Activated naive CD8-positive, alpha-beta T cell (primary cell): Measurements from ENCODE around the gene TEAD1.
"Not testable (repeated sequence)": the region's sequence is repeated elsewhere in the genome, so short reads cannot be mapped to it uniquely, and the experiment has no call there.

Source experiments
- H3K27ac Mint-ChIP-seq: one replicate; pipeline ENCODE4 v1.8.0; 2021; ENCODE audit warnings: mixed read lengths
- H3K27me3 Mint-ChIP-seq: one replicate; pipeline ENCODE4 v1.8.0; 2021; ENCODE audit warnings: mixed read lengths
- H3K36me3 Mint-ChIP-seq: one replicate; pipeline ENCODE4 v1.8.0; 2021; ENCODE audit warnings: mixed read lengths
- H3K4me1 Mint-ChIP-seq: one replicate; pipeline ENCODE4 v1.8.0; 2021; ENCODE audit warnings: low read depth, mixed read lengths
- H3K4me3 Mint-ChIP-seq: one replicate; pipeline ENCODE4 v1.8.0; 2021; ENCODE audit warnings: mild to moderate bottlenecking, mixed read lengths
- H3K9me3 Mint-ChIP-seq: one replicate; pipeline ENCODE4 v1.8.0; 2021; ENCODE audit warnings: low read depth, mixed read lengths

TEAD1 gene

GRCh38 chr11:12864316-12865156 is 190.3 kb downstream of the TEAD1 start:
- Mint-ChIP-seq H3K4me3 (no peak overlapping the region), H3K36me3 (no peaks in the 10 kb centered on the region), H3K9me3 (no peaks in the 10 kb centered on the region), H3K27ac (no peak overlapping the region), H3K27me3 (peaks cover 28% of the 10 kb centered on the region), H3K4me1 (peaks cover 5% of the 10 kb centered on the region)

- Mint-ChIP-seq H3K4me1 (peaks cover 5% of the 10 kb centered on the region), H3K27ac (no peak overlapping the region), H3K27me3 (peaks cover 27% of the 10 kb centered on the region), H3K36me3 (no peaks in the 10 kb centered on the region), H3K4me3 (no peak overlapping the region), H3K9me3 (no peaks in the 10 kb centered on the region)
Measured at GRCh38 chr11:12865863-12866595, 191.8 kb downstream of the TEAD1 start.

- no peak overlapping the region for H3K4me3 Mint-ChIP-seq
- peaks cover 5% of the 10 kb centered on the region for H3K4me1 Mint-ChIP-seq
- H3K27me3 Mint-ChIP-seq: peaks cover 24% of the 10 kb centered on the region
- no peaks in the 10 kb centered on the region for H3K9me3 Mint-ChIP-seq
- H3K36me3 Mint-ChIP-seq: no peaks in the 10 kb centered on the region
- no peak overlapping the region for H3K27ac Mint-ChIP-seq
Measured at GRCh38 chr11:12867531-12867930, 193.3 kb downstream of the TEAD1 start.

DNA sequence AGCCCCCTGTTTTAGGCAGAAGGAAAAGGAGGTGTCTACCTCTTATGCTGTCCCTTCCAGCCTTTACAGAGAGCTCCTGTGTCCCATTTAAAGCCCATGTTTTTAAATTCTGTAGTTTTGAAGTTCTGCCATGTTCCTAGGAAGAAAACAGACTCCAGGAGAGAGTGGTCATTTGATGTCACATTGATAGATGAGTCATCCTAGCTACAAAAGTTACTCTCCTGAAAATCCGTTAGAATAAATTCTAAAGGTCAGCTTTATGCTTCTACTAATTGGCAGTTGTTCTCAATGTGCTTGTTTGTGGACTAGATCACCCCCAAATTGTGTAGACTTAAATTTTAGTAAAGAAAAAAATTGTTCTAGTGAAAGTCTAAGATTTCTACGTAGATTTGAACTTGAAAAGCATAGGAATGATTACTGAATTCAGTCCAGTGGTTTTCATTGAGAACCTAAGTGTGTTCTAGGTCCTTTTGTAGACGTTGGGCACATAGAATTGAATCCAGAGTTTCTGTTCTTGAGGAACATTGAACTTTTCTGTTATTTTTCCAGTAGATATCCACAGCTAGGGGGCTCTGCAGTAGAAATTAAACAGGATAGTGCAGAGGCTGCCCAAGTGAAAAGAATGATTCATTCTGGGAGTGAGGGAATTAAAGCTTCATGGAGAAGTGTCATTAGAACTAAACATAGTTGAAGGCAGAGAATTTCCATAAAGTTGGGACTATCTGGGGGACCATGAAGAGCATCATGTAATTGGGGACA is 194.3 kb downstream of the TEAD1 start:
- Mint-ChIP-seq H3K4me1 (peaks cover 5% of the 10 kb centered on the region), H3K27ac (no peak overlapping the region), H3K9me3 (no peaks in the 10 kb centered on the region), H3K27me3 (peaks cover 20% of the 10 kb centered on the region), H3K36me3 (no peaks in the 10 kb centered on the region), H3K4me3 (no peak overlapping the region)

DNA sequence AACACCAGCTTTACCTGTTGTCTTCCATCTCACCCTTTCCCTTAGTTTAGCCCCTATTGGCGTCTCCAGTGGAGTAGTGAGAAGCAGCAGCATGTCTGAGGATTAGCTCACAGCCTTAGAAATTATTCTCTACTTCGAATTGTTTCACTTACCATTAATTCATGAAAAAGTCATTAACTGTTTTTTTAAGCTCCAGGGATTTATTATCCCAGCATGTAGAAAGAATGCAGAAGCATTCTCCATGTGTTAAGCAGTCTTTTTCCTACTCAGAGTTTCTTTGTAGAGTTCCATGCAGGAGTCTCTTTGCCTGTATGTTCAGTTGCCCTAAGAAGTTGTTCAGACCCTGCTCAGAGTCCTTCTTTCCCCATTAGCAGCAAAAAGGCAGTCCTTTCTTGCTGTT is 197.0 kb downstream of the TEAD1 start:
- no peak overlapping the region for H3K4me3 Mint-ChIP-seq
- peaks cover 7% of the 10 kb centered on the region for H3K27me3 Mint-ChIP-seq
- no peak overlapping the region for H3K27ac Mint-ChIP-seq
- no peaks in the 10 kb centered on the region for H3K4me1 Mint-ChIP-seq
- no peaks in the 10 kb centered on the region for H3K9me3 Mint-ChIP-seq
- H3K36me3 Mint-ChIP-seq: no peaks in the 10 kb centered on the region

DNA sequence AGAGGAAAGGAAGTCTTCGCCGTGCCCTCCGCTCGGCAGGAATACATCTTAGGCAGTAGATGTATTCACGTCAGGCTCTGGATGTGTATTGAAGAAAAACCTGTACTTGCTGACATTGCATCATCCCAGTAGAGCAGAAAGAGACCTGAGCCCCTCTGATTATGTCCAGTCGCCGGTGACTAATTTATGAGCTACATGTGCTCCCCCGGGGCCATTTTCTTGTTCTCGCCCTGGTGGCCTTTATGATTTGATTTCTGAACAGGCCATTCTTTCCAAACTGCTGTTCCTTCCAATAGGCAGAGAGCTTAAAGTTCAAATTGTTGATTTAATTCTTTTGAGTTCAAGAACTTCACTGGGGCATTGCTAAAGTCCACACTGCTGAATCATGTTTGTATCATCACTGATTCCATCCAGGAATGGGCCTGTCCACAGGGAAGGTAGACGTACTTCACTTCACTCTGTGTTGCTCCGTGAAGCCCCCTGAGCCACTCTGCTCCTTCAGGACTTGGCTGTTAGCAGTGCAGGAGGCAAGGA is 197.6 kb downstream of the TEAD1 start:
- Mint-ChIP-seq H3K4me1 (no peaks in the 10 kb centered on the region), H3K27ac (no peak overlapping the region), H3K27me3 (peaks cover 7% of the 10 kb centered on the region), H3K36me3 (no peaks in the 10 kb centered on the region), H3K4me3 (no peak overlapping the region), H3K9me3 (no peaks in the 10 kb centered on the region)

GRCh38 chr11:12876340-12876739 is 202.1 kb downstream of the TEAD1 start:
- Mint-ChIP-seq H3K36me3 (no peaks in the 10 kb centered on the region), H3K27ac (no peak overlapping the region), H3K27me3 (peaks cover 2% of the 10 kb centered on the region), H3K4me1 (no peaks in the 10 kb centered on the region), H3K9me3 (no peaks in the 10 kb centered on the region), H3K4me3 (no peak overlapping the region)

- Mint-ChIP-seq H3K27ac (no peak overlapping the region), H3K4me3 (no peak overlapping the region), H3K36me3 (no peaks in the 10 kb centered on the region), H3K9me3 (no peaks in the 10 kb centered on the region), H3K4me1 (no peaks in the 10 kb centered on the region), H3K27me3 (peaks cover 2% of the 10 kb centered on the region)
Measured at GRCh38 chr11:12876988-12877387, 202.8 kb downstream of the TEAD1 start.

GRCh38 chr11:12877508-12877907 is 203.3 kb downstream of the TEAD1 start:
- not testable (repeated sequence) for H3K27ac Mint-ChIP-seq, H3K27me3 Mint-ChIP-seq, H3K4me1 Mint-ChIP-seq, H3K36me3 Mint-ChIP-seq, H3K4me3 Mint-ChIP-seq, H3K9me3 Mint-ChIP-seq

GRCh38 chr11:12880327-12880726 is 206.1 kb downstream of the TEAD1 start:
- Mint-ChIP-seq H3K36me3 (no peaks in the 10 kb centered on the region), H3K27ac (no peak overlapping the region), H3K4me1 (no peaks in the 10 kb centered on the region), H3K9me3 (no peaks in the 10 kb centered on the region), H3K4me3 (no peak overlapping the region), H3K27me3 (peaks cover 2% of the 10 kb centered on the region)

GRCh38 chr11:12882670-12883069 is 208.4 kb downstream of the TEAD1 start:
- peaks cover 2% of the 10 kb centered on the region for H3K27me3 Mint-ChIP-seq
- H3K4me1 Mint-ChIP-seq: no peaks in the 10 kb centered on the region
- no peaks in the 10 kb centered on the region for H3K36me3 Mint-ChIP-seq
- H3K27ac Mint-ChIP-seq: no peak overlapping the region
- H3K4me3 Mint-ChIP-seq: no peak overlapping the region
- H3K9me3 Mint-ChIP-seq: no peaks in the 10 kb centered on the region

GRCh38 chr11:12884751-12885318 is 210.6 kb downstream of the TEAD1 start:
- peaks cover 1% of the 10 kb centered on the region for H3K4me1 Mint-ChIP-seq
- H3K27ac Mint-ChIP-seq: no peak overlapping the region
- no peaks in the 10 kb centered on the region for H3K36me3 Mint-ChIP-seq
- no peak overlapping the region for H3K4me3 Mint-ChIP-seq
- no peaks in the 10 kb centered on the region for H3K9me3 Mint-ChIP-seq
- peaks cover 9% of the 10 kb centered on the region for H3K27me3 Mint-ChIP-seq

DNA sequence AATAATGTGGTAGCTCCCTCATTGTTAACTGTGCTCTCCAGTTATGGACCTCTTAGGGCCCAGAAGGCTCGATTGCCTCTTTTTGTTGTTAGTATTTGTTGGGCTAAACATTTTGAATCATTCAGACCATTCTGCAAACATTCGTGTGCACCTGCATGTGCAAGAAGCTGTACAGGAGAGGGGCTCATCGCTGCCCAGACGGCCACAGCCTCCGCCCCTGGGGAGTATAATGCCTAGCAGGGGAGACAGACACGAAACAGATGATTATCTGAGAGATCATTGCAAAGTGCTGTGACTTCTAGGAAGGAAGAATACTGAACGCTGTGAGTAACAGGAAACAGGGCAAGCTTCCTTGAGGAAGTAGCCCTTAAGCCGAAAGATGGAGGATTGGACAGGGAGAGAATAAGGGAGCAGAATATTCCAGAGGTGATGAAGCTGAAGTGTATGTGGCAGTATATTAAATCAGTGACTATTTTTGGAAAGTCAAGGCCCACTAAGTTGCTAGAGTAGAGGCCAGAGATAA is 211.6 kb downstream of the TEAD1 start:
- H3K4me3 Mint-ChIP-seq: no peak overlapping the region
- no peaks in the 10 kb centered on the region for H3K9me3 Mint-ChIP-seq
- no peaks in the 10 kb centered on the region for H3K36me3 Mint-ChIP-seq
- H3K27ac Mint-ChIP-seq: no peak overlapping the region
- peaks cover 8% of the 10 kb centered on the region for H3K27me3 Mint-ChIP-seq
- peaks cover 1% of the 10 kb centered on the region for H3K4me1 Mint-ChIP-seq

DNA sequence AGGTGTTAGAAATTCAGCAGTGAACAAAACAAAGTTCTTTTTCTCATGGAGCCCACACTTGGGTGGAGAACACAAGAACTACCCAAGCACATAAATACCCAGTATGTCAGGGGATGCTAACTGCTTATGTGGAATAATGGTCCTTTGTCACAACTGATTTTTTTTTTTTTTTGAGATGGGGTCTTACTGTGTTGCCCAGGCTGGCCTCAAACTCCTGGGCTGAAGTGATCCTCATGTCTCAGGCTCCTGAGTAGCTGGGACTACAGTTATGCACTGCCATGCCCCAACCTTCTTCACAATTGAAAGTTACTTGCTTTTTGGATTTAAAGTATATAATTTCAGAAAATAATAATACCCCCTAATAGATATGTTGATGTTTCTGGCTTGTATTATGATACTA is 212.3 kb downstream of the TEAD1 start:
- Mint-ChIP-seq H3K9me3 (no peaks in the 10 kb centered on the region), H3K4me3 (no peak overlapping the region), H3K4me1 (peaks cover 1% of the 10 kb centered on the region), H3K36me3 (no peaks in the 10 kb centered on the region), H3K27me3 (peaks cover 7% of the 10 kb centered on the region), H3K27ac (no peak overlapping the region)
